Measurements from ENCODE around the gene PLA2G7. TPM values are rescaled to one million over a fixed set of nuclear protein-coding genes. Genes with fewer than 3 reads are reported as not detected.

Gene PLA2G7
- total and polyA plus RNA-seq, 10 of the 15 experiments (the other 5 are each of a cell fraction or from before 2014, with no cell fraction given), result not detected

DNA sequence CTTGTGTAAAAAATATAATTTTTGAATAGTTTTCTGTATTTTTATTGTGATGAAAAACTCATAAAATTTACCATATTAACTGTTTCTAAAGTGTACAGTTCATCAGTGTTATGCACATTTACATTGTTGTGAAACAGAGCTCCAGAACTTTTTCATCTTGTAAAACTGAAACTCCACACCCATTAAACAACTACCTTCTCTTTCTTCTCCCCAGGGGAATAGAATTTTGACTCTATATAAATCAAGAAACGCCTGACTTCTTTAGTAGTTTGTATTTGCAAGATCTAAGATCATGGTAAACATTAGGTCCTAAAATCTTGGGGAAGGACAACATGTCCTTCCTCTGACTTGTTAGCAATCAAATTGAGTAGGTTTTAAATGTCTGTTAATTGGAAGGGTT lies 20.7 kb upstream of the PLA2G7 start (continued):
- TF ChIP-seq NRF1 (conservative IDR thresholded peaks at IDR 0.05; ENCODE audit: low read depth, low read length), result no peak

DNA sequence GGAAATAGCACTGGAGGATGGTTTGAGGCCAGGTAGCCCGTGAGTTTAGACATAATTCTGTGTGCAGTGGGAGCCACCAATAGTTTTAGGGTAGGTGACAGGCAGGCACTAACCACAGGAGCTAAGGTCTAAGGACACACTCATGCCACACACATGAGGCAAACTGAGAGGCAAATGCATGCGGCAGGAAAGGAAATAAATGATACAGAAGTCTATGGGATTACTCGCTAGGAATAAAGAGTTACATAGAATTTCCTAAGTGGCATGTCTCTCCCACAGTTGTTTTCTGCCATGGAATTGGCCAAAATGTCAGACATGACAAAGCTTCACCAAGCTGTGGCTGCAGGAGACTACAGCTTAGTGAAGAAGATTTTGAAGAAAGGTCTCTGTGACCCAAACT lies 16.5 kb upstream of the PLA2G7 start:
- ATAC-seq, result no peak
- H3K27me3 ChIP-seq (replicated peaks in 1 of 2; ENCODE audit: control insufficient read depth in 2 of 2, insufficient read depth in 2 of 2, low read length in 1 of 2), result no peaks in the 10 kb centered on the region
- BruUV-seq (replicated peaks), result no TSS peak
- ChIA-PET RAD21 (ENCODE audit: unreplicated experiment) (no interaction called here), SMC1A (ENCODE audit: uncharacterized antibody, unreplicated experiment) (no interaction called here), POLR2A (no interaction called here), CTCF (no interaction called here)
- no peak overlapping the region for H3K27ac ChIP-seq (ENCODE audit: control insufficient read depth, insufficient read depth)
- H3K9ac ChIP-seq (ENCODE audit: control insufficient read depth, insufficient read depth, low read length), result no peak overlapping the region
- H4K20me1 ChIP-seq (ENCODE audit: control insufficient read depth, insufficient read depth), result no peaks in the 10 kb centered on the region
- intact Hi-C loops (cut with micrococcal nuclease; ENCODE audit: unreplicated experiment), result no loop called here
- no peaks in the 10 kb centered on the region for H3K4me1 ChIP-seq (ENCODE audit: control insufficient read depth, insufficient read depth, low read length)
- no peaks in the 10 kb centered on the region for H3K36me3 ChIP-seq (ENCODE audit: control insufficient read depth in 2 of 2, insufficient read depth in 2 of 2, low read length in 1 of 2)
- H3K4me2 ChIP-seq (ENCODE audit: control insufficient read depth, insufficient read depth), result no peak overlapping the region
- no peak overlapping the region for H3K4me3 ChIP-seq
- H3K9me3 ChIP-seq (replicated peaks; ENCODE audit: control insufficient read depth, insufficient read depth, low read length), result no peaks in the 10 kb centered on the region
- H3K79me2 ChIP-seq (ENCODE audit: control insufficient read depth, insufficient read depth, low read length), result no peaks in the 10 kb centered on the region
- no peak for DNase-seq (ENCODE audit: low read depth, low spot score)
- no peak overlapping the region for H2AFZ ChIP-seq (ENCODE audit: control insufficient read depth, low read depth, low read length)
- in situ Hi-C loops (cut with MboI), result no loop called here
- 16% methylated on average over 3 of the region's 3 CpGs for WGBS (ENCODE audit: insufficient coverage, insufficient replicate concordance, low lambda C conversion rate, missing lambda C conversion rate)
- no peak for FAIRE-seq
- TF ChIP-seq SUPT20H (IDR thresholded peaks at IDR 0.05; ENCODE audit: borderline replicate concordance, control insufficient read depth, low read depth, low read length), result no peak
- TF ChIP-seq ZNF384 (IDR thresholded peaks at IDR 0.05; ENCODE audit: borderline replicate concordance, low read depth, low read length), result no peak
- TF ChIP-seq RAD21 (IDR thresholded peaks at IDR 0.05; ENCODE audit: insufficient read depth, low read depth, low read length), result no peak
- no peak for TF ChIP-seq ZNF622 (IDR thresholded peaks at IDR 0.05)
- TF ChIP-seq, protein P1, sequence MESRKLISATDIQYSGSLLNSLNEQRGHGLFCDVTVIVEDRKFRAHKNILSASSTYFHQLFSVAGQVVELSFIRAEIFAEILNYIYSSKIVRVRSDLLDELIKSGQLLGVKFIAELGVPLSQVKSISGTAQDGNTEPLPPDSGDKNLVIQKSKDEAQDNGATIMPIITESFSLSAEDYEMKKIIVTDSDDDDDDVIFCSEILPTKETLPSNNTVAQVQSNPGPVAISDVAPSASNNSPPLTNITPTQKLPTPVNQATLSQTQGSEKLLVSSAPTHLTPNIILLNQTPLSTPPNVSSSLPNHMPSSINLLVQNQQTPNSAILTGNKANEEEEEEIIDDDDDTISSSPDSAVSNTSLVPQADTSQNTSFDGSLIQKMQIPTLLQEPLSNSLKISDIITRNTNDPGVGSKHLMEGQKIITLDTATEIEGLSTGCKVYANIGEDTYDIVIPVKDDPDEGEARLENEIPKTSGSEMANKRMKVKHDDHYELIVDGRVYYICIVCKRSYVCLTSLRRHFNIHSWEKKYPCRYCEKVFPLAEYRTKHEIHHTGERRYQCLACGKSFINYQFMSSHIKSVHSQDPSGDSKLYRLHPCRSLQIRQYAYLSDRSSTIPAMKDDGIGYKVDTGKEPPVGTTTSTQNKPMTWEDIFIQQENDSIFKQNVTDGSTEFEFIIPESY (IDR thresholded peaks at IDR 0.05), result no peak
- TF ChIP-seq, protein P2, sequence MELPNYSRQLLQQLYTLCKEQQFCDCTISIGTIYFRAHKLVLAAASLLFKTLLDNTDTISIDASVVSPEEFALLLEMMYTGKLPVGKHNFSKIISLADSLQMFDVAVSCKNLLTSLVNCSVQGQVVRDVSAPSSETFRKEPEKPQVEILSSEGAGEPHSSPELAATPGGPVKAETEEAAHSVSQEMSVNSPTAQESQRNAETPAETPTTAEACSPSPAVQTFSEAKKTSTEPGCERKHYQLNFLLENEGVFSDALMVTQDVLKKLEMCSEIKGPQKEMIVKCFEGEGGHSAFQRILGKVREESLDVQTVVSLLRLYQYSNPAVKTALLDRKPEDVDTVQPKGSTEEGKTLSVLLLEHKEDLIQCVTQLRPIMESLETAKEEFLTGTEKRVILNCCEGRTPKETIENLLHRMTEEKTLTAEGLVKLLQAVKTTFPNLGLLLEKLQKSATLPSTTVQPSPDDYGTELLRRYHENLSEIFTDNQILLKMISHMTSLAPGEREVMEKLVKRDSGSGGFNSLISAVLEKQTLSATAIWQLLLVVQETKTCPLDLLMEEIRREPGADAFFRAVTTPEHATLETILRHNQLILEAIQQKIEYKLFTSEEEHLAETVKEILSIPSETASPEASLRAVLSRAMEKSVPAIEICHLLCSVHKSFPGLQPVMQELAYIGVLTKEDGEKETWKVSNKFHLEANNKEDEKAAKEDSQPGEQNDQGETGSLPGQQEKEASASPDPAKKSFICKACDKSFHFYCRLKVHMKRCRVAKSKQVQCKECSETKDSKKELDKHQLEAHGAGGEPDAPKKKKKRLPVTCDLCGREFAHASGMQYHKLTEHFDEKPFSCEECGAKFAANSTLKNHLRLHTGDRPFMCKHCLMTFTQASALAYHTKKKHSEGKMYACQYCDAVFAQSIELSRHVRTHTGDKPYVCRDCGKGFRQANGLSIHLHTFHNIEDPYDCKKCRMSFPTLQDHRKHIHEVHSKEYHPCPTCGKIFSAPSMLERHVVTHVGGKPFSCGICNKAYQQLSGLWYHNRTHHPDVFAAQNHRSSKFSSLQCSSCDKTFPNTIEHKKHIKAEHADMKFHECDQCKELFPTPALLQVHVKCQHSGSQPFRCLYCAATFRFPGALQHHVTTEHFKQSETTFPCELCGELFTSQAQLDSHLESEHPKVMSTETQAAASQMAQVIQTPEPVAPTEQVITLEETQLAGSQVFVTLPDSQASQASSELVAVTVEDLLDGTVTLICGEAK (IDR thresholded peaks at IDR 0.05; ENCODE audit: borderline replicate concordance), result no peak
- TF ChIP-seq, protein P3, sequence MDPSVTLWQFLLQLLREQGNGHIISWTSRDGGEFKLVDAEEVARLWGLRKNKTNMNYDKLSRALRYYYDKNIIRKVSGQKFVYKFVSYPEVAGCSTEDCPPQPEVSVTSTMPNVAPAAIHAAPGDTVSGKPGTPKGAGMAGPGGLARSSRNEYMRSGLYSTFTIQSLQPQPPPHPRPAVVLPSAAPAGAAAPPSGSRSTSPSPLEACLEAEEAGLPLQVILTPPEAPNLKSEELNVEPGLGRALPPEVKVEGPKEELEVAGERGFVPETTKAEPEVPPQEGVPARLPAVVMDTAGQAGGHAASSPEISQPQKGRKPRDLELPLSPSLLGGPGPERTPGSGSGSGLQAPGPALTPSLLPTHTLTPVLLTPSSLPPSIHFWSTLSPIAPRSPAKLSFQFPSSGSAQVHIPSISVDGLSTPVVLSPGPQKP (IDR thresholded peaks at IDR 0.05; ENCODE audit: low read depth, low read length), result no peak
- TF ChIP-seq MEF2A (IDR thresholded peaks at IDR 0.05; ENCODE audit: insufficient read depth, low read depth, low read length), result no peak
- no peak for TF ChIP-seq SMAD1 (IDR thresholded peaks at IDR 0.05; ENCODE audit: low read depth, partially characterized antibody)
- TF ChIP-seq TCF12 (IDR thresholded peaks at IDR 0.05; ENCODE audit: low read depth, low read length), result no peak
- TF ChIP-seq, protein P4, sequence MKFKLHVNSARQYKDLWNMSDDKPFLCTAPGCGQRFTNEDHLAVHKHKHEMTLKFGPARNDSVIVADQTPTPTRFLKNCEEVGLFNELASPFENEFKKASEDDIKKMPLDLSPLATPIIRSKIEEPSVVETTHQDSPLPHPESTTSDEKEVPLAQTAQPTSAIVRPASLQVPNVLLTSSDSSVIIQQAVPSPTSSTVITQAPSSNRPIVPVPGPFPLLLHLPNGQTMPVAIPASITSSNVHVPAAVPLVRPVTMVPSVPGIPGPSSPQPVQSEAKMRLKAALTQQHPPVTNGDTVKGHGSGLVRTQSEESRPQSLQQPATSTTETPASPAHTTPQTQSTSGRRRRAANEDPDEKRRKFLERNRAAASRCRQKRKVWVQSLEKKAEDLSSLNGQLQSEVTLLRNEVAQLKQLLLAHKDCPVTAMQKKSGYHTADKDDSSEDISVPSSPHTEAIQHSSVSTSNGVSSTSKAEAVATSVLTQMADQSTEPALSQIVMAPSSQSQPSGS (IDR thresholded peaks at IDR 0.05; ENCODE audit: low read length), result no peak
- TF ChIP-seq STAT1 (conservative IDR thresholded peaks at IDR 0.05), result no peak
- TF ChIP-seq ZZZ3 (IDR thresholded peaks at IDR 0.05; ENCODE audit: control insufficient read depth, insufficient read length, low read depth), result no peak
- no peak for TF ChIP-seq RUNX3 (IDR thresholded peaks at IDR 0.05; ENCODE audit: low read length)
- TF ChIP-seq CHD2 (IDR thresholded peaks at IDR 0.05; ENCODE audit: borderline replicate concordance, low read depth, low read length), result no peak

Measured in GM12878 (cell line).